GM23338 (cell line): ENCODE measurements around the gene SPATS2. TPM values are rescaled to one million over a fixed set of nuclear protein-coding genes. Genes with fewer than 3 reads are reported as not detected.

ENCODE experiments used
- ATAC-seq: fragments of 200-7000 bp; cut with Tn5 transposase; 3 replicates; pipeline ENCODE4 v1.9.1; 2020
- DNase-seq: peaks from one replicate; pipeline ENCODE4 v3.0.0-alpha.2; 2015; ENCODE audit warnings: low spot score
- H2AFZ ChIP-seq: fragments of 200-600 bp; sonication (generic); 2 replicates; pipeline ENCODE4 v1.8.0; 2016; ENCODE audit warnings: antibody characterized with exemption, mild to moderate bottlenecking, moderate library complexity
- H3F3A ChIP-seq: fragments of 200-600 bp; sonication (generic); replicated peaks from 2 replicates; pipeline ENCODE4 v1.8.0; 2017; ENCODE audit warnings: antibody characterized with exemption, mixed run types, low read depth
- H3K27ac ChIP-seq: fragments of 200-600 bp; sonication (generic); 2 replicates; pipeline ENCODE4 v1.6.1; 2016; ENCODE audit warnings: low read depth
- H3K27me3 ChIP-seq: fragments of 200-600 bp; sonication (generic); 2 replicates; pipeline ENCODE4 v1.8.0; 2016; ENCODE audit warnings: mild to moderate bottlenecking, mixed run types, moderate library complexity; ENCODE audit not compliant: insufficient read depth
- H3K36me3 ChIP-seq: fragments of 200-600 bp; sonication (generic); 2 replicates; pipeline ENCODE4 v1.8.0; 2016; ENCODE audit warnings: mild to moderate bottlenecking; ENCODE audit not compliant: insufficient read depth
- H3K4me1 ChIP-seq: fragments of 200-600 bp; sonication (generic); 2 replicates; pipeline ENCODE4 v1.8.0; 2016; ENCODE audit warnings: mild to moderate bottlenecking, moderate library complexity; ENCODE audit not compliant: insufficient read depth
- H3K4me2 ChIP-seq: fragments of 200-600 bp; sonication (generic); 2 replicates; pipeline ENCODE4 v1.7.1; 2017; ENCODE audit warnings: mixed run types
- H3K4me3 ChIP-seq: fragments of 200-600 bp; sonication (generic); 2 replicates; pipeline ENCODE4 v1.6.1; 2016; ENCODE audit warnings: mixed run types
- H3K79me2 ChIP-seq: fragments of 200-600 bp; sonication (generic); replicated peaks from 2 replicates; pipeline ENCODE4 v1.8.0; 2017; ENCODE audit warnings: mild to moderate bottlenecking; ENCODE audit not compliant: insufficient read depth
- H3K9me2 ChIP-seq: fragments of 200-600 bp; sonication (generic); 2 replicates; pipeline ENCODE4 v1.8.0; 2017; ENCODE audit not compliant: insufficient read depth
- H4K20me1 ChIP-seq: fragments of 200-600 bp; sonication (generic); replicated peaks from 2 replicates; pipeline ENCODE4 v1.8.0; 2017; ENCODE audit warnings: mild to moderate bottlenecking; ENCODE audit not compliant: insufficient read depth
- H3K27ac Mint-ChIP-seq: 2 replicates; pipeline ENCODE4 v1.8.0; 2020; ENCODE audit warnings: inconsistent platforms, mild to moderate bottlenecking, moderate library complexity, mixed read lengths
- H3K27me3 Mint-ChIP-seq: 3 replicates; pipeline ENCODE4 v1.8.0; 2022; ENCODE audit warnings: low read depth, mild to moderate bottlenecking, moderate library complexity, mixed read lengths, inconsistent platforms; ENCODE audit not compliant: insufficient read depth, poor library complexity
- H3K36me3 Mint-ChIP-seq: 3 replicates; pipeline ENCODE4 v1.8.0; 2021; ENCODE audit warnings: low read depth, mild to moderate bottlenecking, inconsistent platforms, moderate library complexity, mixed read lengths
- H3K4me1 Mint-ChIP-seq: 3 replicates; pipeline ENCODE4 v1.8.0; 2020; ENCODE audit warnings: mild to moderate bottlenecking, inconsistent platforms, mixed read lengths
- H3K4me3 Mint-ChIP-seq: 3 replicates; pipeline ENCODE4 v1.8.0; 2021; ENCODE audit warnings: moderate library complexity, mild to moderate bottlenecking, inconsistent platforms, mixed read lengths
- H3K9me3 Mint-ChIP-seq: 3 replicates; pipeline ENCODE4 v1.8.0; 2020; ENCODE audit warnings: moderate library complexity, mild to moderate bottlenecking, inconsistent platforms, mixed read lengths
- CREB1 ChIP-seq: fragments of 250-450 bp; sonication (Bioruptor Pico); IDR thresholded peaks from 2 replicates; pipeline ENCODE4 v1.5.0; 2020; ENCODE audit warnings: low read depth, mild to moderate bottlenecking, moderate library complexity
- EZH2 ChIP-seq: fragments of 200-600 bp; sonication (generic); IDR thresholded peaks from one replicate; pipeline ENCODE4 v1.8.0; 2017; ENCODE audit warnings: antibody characterized with exemption, mild to moderate bottlenecking, low read depth; ENCODE audit not compliant: unreplicated experiment
- POLR2AphosphoS5 ChIP-seq: IDR thresholded peaks from 2 replicates; pipeline ENCODE4 v1.6.1; 2016; ENCODE audit warnings: antibody characterized with exemption, low read depth
- ZNF114 ChIP-seq: fragments of 250-450 bp; sonication (Bioruptor Pico); IDR thresholded peaks from 2 replicates; pipeline ENCODE4 v1.5.0; 2020; ENCODE audit warnings: mild to moderate bottlenecking, moderate library complexity
- ZNF331 ChIP-seq: fragments of 250-450 bp; sonication (Bioruptor Pico); IDR thresholded peaks from 2 replicates; pipeline ENCODE4 v1.5.0; 2020; ENCODE audit warnings: low read depth, mild to moderate bottlenecking, moderate library complexity
- ZNF462 ChIP-seq: fragments of 250-450 bp; sonication (Bioruptor Pico); IDR thresholded peaks from 2 replicates; pipeline ENCODE4 v1.5.0; 2020; ENCODE audit warnings: mild to moderate bottlenecking, moderate library complexity
- polyA plus RNA-seq: library from polyadenylated mRNA; unstranded; fragments of >200 nt; fragmentation: Nextera tagmentation; extraction: Ambion mirVana; gene quantifications from 2 replicates; pipeline ENCODE4 v1.2.1, GENCODE V29; 2016
- total RNA-seq: library from RNA; depleted of rRNA; stranded (reverse); fragments of >200 nt; shearing (Covaris generic); gene quantifications from 2 replicates; pipeline ENCODE4 v1.2.3, GENCODE V29; 2014

The SPATS2 gene
- total and polyA plus RNA-seq, 2 experiments from 2014 or later, result 20.6 to 61.0 TPM

GRCh38 chr12:49476091-49476490, 108.8 kb downstream of the SPATS2 start:
- peak; percentile 29 for ATAC-seq
- Mint-ChIP-seq H3K27ac (peak overlapping the region; percentile 74), H3K4me3 (no peak overlapping the region), H3K4me1 (peaks cover 26% of the 10 kb centered on the region), H3K27me3 (no peaks in the 10 kb centered on the region), H3K9me3 (no peaks in the 10 kb centered on the region), H3K36me3 (peaks cover 7% of the 10 kb centered on the region; the same call in 1 of the 3 replicates)
- Histone ChIP-seq H3K36me3 (no peaks in the 10 kb centered on the region), H3K4me1 (0 out of 2 replicates have a peak, but pooled peaks cover 12% of the 10 kb centered on the region), H3K9me2 (no peaks in the 10 kb centered on the region), H3K27me3 (no peaks in the 10 kb centered on the region), H3K79me2 (no peaks in the 10 kb centered on the region), H3K4me3 (no peak overlapping the region), H3K4me2 (no peak overlapping the region), H4K20me1 (no peaks in the 10 kb centered on the region; the same call in 1 of the 2 replicates), H2AFZ (no peak overlapping the region), H3F3A (0 out of 2 replicates have a peak, but pooled peaks cover 2% of the 10 kb centered on the region), H3K27ac (no peak overlapping the region; the same call in 1 of the 2 replicates)
- TF ChIP-seq ZNF114 (CRISPR knock-in tag), result no peak
- no peak for TF ChIP-seq POLR2AphosphoS5
- no peak for TF ChIP-seq CREB1
- TF ChIP-seq ZNF331 (CRISPR knock-in tag), result no peak
- no peak for TF ChIP-seq ZNF462
- TF ChIP-seq EZH2, result no peak
- peak; percentile 38 for DNase-seq
